Peyer's patch (tissue), 4 donors: ENCODE results near the gene BAD.

Experiments used
- POLR2A ChIP-seq, 2 donors: fragments of 450-650 bp; IDR thresholded peaks; one replicate each; pipeline ENCODE4 v1.5.1; 2017; ENCODE audit warnings: antibody characterized with exemption in 2 of 2, mild to moderate bottlenecking in 2 of 2, moderate library complexity in 2 of 2
- TF ChIP-seq, protein P1 (sequence below), 6 experiments: fragments of 450-650 bp in 4 of 6; fragments of 200-600 bp in 2 of 6; sonication (generic) in 1 of 6; IDR thresholded peaks; one replicate each; pipeline ENCODE4 v1.5.1; 2017 to 2019; ENCODE audit warnings: antibody characterized with exemption in 6 of 6, mild to moderate bottlenecking in 3 of 6, moderate library complexity in 1 of 6

- TF ChIP-seq, protein P1, sequence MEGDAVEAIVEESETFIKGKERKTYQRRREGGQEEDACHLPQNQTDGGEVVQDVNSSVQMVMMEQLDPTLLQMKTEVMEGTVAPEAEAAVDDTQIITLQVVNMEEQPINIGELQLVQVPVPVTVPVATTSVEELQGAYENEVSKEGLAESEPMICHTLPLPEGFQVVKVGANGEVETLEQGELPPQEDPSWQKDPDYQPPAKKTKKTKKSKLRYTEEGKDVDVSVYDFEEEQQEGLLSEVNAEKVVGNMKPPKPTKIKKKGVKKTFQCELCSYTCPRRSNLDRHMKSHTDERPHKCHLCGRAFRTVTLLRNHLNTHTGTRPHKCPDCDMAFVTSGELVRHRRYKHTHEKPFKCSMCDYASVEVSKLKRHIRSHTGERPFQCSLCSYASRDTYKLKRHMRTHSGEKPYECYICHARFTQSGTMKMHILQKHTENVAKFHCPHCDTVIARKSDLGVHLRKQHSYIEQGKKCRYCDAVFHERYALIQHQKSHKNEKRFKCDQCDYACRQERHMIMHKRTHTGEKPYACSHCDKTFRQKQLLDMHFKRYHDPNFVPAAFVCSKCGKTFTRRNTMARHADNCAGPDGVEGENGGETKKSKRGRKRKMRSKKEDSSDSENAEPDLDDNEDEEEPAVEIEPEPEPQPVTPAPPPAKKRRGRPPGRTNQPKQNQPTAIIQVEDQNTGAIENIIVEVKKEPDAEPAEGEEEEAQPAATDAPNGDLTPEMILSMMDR (IDR thresholded peaks at IDR 0.05) = peak; percentile 53 to 95 (median 85)
- peak in 1 of 2 donors; percentile 94 for TF ChIP-seq POLR2A (IDR thresholded peaks at IDR 0.05)
These were observed 33.3 kb downstream of the BAD start, which contains the start of gene PLCB3 for GRCh38 chr11:64251016-64251752.
